HFFc6 (cell line): ENCODE measurements around the gene CYP2J2. TPM values are rescaled to one million over a fixed set of nuclear protein-coding genes. Genes with fewer than 3 reads are reported as not detected.

ENCODE experiments used
- total RNA-seq, 6 experiments: library from RNA; stranded (reverse); fragmentation: NEBNext Ultra II Directional; extraction: Animal tissue kit (Norgen Biotek cat#: 25700); gene quantifications; 2 replicates in 1 of 6; 3 replicates in 5 of 6; pipeline ENCODE4 v1.2.3, GENCODE V29; 2021

Gene CYP2J2
- total RNA-seq, 6 experiments from 2014 or later = 0.14 TPM; not detected in 4

Other genes starting within 250 kb of the CYP2J2 start
- gene HOOK1, start 111.8 kb downstream of the CYP2J2 start, total RNA-seq = not detected
- gene C1orf87, start 147.0 kb upstream of the CYP2J2 start, total RNA-seq = not detected